SK-N-SH treated with all-trans-retinoic acid at 6 μM for 48 hours (cell line): Measurements from ENCODE around the gene GNPTG.

Source experiments
- BACH2 ChIP-seq: fragments of 250-450 bp; sonication (Bioruptor Pico); IDR thresholded peaks from 2 replicates; pipeline ENCODE4 v1.9.0; 2021; ENCODE audit warnings: mild to moderate bottlenecking, borderline replicate concordance
- CSDC2 ChIP-seq: fragments of 250-450 bp; sonication (Bioruptor Pico); IDR thresholded peaks from 2 replicates; pipeline ENCODE4 v1.5.0; 2020; ENCODE audit warnings: mild to moderate bottlenecking, moderate library complexity
- GLIS3 ChIP-seq: fragments of 250-450 bp; sonication (Bioruptor Pico); IDR thresholded peaks from 2 replicates; pipeline ENCODE4 v1.5.0; 2020; ENCODE audit warnings: mild to moderate bottlenecking, moderate library complexity
- PATZ1 ChIP-seq: fragments of 250-450 bp; sonication (Bioruptor Pico); IDR thresholded peaks from 2 replicates; pipeline ENCODE4 v1.8.0; 2020; ENCODE audit warnings: mild to moderate bottlenecking, moderate library complexity, borderline replicate concordance
- POU6F1 ChIP-seq: fragments of 250-450 bp; sonication (Bioruptor Pico); IDR thresholded peaks from 2 replicates; pipeline ENCODE4 v1.8.0; 2021; ENCODE audit warnings: low read depth, mild to moderate bottlenecking, moderate library complexity, borderline replicate concordance
- SNAI2 ChIP-seq: fragments of 250-450 bp; sonication (Bioruptor Pico); IDR thresholded peaks from 2 replicates; pipeline ENCODE4 v1.5.0; 2020; ENCODE audit warnings: mild to moderate bottlenecking, moderate library complexity
- ZNF70 ChIP-seq: fragments of 450-650 bp; formaldehyde crosslinking; IDR thresholded peaks from 2 replicates; pipeline ENCODE4 v1.5.0; 2020; ENCODE audit warnings: mild to moderate bottlenecking, moderate library complexity
- ZNF8 ChIP-seq: fragments of 450-650 bp; formaldehyde crosslinking; IDR thresholded peaks from 2 replicates; pipeline ENCODE4 v1.5.0; 2020; ENCODE audit warnings: mild to moderate bottlenecking, moderate library complexity

- TF ChIP-seq CSDC2 (CRISPR knock-in tag) = no peak
- TF ChIP-seq PATZ1 (CRISPR knock-in tag) = no peak
- no peak for TF ChIP-seq ZNF8
- no peak for TF ChIP-seq SNAI2
- TF ChIP-seq GLIS3 = no peak
- TF ChIP-seq ZNF70 (CRISPR knock-in tag) = no peak
- TF ChIP-seq BACH2 (CRISPR knock-in tag) = no peak
- TF ChIP-seq POU6F1 (CRISPR knock-in tag) = no peak
These were observed 20.6 kb upstream of the GNPTG start for GRCh38 chr16:1330931-1331711.
